Heart left ventricle (tissue), 13 donors: Measurements from ENCODE around the gene DNAH3.

ENCODE experiments used
- POLR2A ChIP-seq, 2 donors: fragments of 450-650 bp; IDR thresholded peaks; one replicate each; pipeline ENCODE4 v1.6.1; 2017; ENCODE audit warnings: antibody characterized with exemption in 2 of 2, mild to moderate bottlenecking in 2 of 2, moderate library complexity in 2 of 2
- TF ChIP-seq, protein P1 (sequence below), 12 donors: fragments of 200-600 bp; sonication (generic) in 4 of 12; IDR thresholded peaks; one replicate each; pipeline versions ENCODE4 v1.5.0 to v1.8.0; 2018 to 2022; ENCODE audit warnings: antibody characterized with exemption in 12 of 12, mild to moderate bottlenecking in 5 of 12
- donor health status: ischemic (EF 13 %, LVEDD 7.1; RV severe dilation, severe dysfunction).
- donor health status: DM: no; HTN: yes; CAD: no.
- donor health status: DM: no; HTN: no; CAD: no.
- donor health status: ischemic (EF 25% LVEDD 6.9; RV normal size, moderate dysfunction).
- donor health status: ischemic (EF 25% LVEDD 5.7; RV mildly dilated, moderate dysfunction).
- donor health status: ischemic (EF 35%, LVEDD 5.7; RV mildly dilated, moderate dysfunction).
- donor health status: nonischemic (EF 11% LVEDD 7.7; RV severe dilation, severe dysfunction).
- donor health status: DM: yes; HTN: yes; CAD: no.
- donor health status: PGD.
- donor health status: ischemic (EF 29% LVEDD 5.4; RV normal size, mild dysfunction).
- donor health status: nonischemic (EF 23%, LVEDD 6.1; RV moderate dilation, normal function).

DNA sequence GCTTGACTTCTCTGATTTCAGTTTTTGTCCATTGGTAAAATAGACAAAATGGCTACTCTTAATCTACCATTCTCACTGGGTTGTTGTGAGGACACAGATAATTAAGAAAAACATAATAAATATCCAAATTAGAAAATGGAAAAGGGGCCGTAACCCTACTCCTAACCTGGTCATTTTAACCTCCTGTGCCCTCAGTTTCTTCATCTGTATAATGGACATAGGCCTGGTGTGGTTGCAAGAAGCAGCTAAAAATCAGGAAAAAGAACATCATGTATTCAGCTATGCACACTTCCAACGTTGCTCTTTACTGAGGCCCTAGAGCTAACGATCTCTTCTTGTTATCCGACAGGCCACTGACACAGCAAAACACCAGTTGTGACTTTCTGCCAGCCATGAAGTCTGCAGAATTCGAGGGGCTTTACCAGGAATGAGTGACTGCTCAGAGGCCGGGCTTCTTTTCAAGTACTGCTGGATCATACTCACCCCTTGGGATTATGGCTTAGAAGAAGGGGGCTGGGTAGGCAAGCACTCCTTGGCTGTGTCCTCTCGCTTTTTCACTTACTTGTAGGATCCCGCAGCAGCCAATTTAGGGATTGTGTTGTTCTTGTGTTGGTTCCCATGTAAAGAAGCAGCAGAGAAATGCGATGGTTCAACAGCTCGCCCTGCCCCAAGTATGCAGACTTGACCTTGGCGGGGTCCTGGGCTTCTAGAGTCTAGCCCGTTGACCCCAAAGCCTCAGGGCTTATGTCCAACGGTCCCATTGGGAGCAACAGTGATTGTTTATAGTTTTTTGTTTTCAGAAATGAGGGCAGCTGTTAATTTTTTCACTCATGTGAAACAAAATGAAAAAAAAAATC is 28.7 kb upstream of the DNAH3 start:
- TF ChIP-seq, protein P1, sequence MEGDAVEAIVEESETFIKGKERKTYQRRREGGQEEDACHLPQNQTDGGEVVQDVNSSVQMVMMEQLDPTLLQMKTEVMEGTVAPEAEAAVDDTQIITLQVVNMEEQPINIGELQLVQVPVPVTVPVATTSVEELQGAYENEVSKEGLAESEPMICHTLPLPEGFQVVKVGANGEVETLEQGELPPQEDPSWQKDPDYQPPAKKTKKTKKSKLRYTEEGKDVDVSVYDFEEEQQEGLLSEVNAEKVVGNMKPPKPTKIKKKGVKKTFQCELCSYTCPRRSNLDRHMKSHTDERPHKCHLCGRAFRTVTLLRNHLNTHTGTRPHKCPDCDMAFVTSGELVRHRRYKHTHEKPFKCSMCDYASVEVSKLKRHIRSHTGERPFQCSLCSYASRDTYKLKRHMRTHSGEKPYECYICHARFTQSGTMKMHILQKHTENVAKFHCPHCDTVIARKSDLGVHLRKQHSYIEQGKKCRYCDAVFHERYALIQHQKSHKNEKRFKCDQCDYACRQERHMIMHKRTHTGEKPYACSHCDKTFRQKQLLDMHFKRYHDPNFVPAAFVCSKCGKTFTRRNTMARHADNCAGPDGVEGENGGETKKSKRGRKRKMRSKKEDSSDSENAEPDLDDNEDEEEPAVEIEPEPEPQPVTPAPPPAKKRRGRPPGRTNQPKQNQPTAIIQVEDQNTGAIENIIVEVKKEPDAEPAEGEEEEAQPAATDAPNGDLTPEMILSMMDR (IDR thresholded peaks at IDR 0.05), result no peak
- TF ChIP-seq POLR2A (IDR thresholded peaks at IDR 0.05), result no peak
